HL-60 (cell line): Measurements from ENCODE around the gene SOX5.

Source experiments
- DNase-seq, 2 experiments: peaks; one replicate each; pipeline ENCODE4 v3.0.0-alpha.2; 2010 to 2020; ENCODE audit warnings: low read depth in 1 of 2, low spot score in 1 of 2
- H3K27ac ChIP-seq: fragments of 250-450 bp; sonication (Bioruptor Pico); replicated peaks from 2 replicates; pipeline ENCODE4 v1.5.1; 2020; ENCODE audit warnings: mild to moderate bottlenecking, moderate library complexity
- H3K27me3 ChIP-seq: fragments of 250-450 bp; sonication (Bioruptor Pico); 2 replicates; pipeline ENCODE4 v1.5.1; 2021; ENCODE audit warnings: mild to moderate bottlenecking, moderate library complexity; ENCODE audit not compliant: insufficient read depth, poor library complexity, severe bottlenecking
- H3K4me3 ChIP-seq: replicated peaks from 2 replicates; pipeline ENCODE4 v1.5.1; 2011; ENCODE audit warnings: mild to moderate bottlenecking, control low read depth, low read length; ENCODE audit not compliant: insufficient read depth
- GABPA ChIP-seq: IDR thresholded peaks from 2 replicates; pipeline ENCODE4 v1.6.1; 2012; ENCODE audit warnings: low read depth
- POLR2AphosphoS5 ChIP-seq: IDR thresholded peaks from 2 replicates; pipeline ENCODE4 v1.6.1; 2012; ENCODE audit warnings: low read depth
- SPI1 ChIP-seq: IDR thresholded peaks from 2 replicates; pipeline ENCODE4 v1.6.1; 2012; ENCODE audit warnings: low read depth, mild to moderate bottlenecking, borderline replicate concordance
- TF ChIP-seq, protein P1 (sequence below): IDR thresholded peaks from 2 replicates; pipeline ENCODE4 v1.6.1; 2012; ENCODE audit warnings: low read depth; ENCODE audit not compliant: insufficient replicate concordance
- TF ChIP-seq, protein P2 (sequence below): IDR thresholded peaks from one replicate; pipeline ENCODE4 v1.5.1; 2011; ENCODE audit warnings: low read length, control low read depth, inconsistent platforms; ENCODE audit not compliant: insufficient read depth

Gene SOX5

DNA sequence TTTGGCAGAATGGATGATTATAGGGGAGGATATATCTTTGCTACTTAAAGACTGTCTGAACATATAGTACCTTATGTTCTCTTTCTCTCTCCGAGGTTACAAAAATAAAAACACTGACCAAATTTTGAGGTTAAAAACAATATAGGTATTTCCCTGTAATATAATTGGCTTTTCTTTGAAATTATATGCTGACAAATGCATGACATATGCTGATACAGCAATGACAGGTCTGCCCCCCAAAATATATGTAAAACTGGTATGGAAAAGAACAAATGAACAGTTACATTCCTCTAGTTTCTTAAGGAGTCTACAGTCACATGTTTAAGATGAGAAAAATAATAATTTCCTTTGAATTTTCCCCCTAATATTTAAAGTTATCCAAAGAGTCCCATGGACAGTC is 405.7 kb downstream of the SOX5 start:
- Histone ChIP-seq H3K4me3 (no peak overlapping the region), H3K27me3 (no peaks in the 10 kb centered on the region), H3K27ac (no peak overlapping the region)
- no peak for DNase-seq
- TF ChIP-seq SPI1 = no peak
- TF ChIP-seq, protein P1, sequence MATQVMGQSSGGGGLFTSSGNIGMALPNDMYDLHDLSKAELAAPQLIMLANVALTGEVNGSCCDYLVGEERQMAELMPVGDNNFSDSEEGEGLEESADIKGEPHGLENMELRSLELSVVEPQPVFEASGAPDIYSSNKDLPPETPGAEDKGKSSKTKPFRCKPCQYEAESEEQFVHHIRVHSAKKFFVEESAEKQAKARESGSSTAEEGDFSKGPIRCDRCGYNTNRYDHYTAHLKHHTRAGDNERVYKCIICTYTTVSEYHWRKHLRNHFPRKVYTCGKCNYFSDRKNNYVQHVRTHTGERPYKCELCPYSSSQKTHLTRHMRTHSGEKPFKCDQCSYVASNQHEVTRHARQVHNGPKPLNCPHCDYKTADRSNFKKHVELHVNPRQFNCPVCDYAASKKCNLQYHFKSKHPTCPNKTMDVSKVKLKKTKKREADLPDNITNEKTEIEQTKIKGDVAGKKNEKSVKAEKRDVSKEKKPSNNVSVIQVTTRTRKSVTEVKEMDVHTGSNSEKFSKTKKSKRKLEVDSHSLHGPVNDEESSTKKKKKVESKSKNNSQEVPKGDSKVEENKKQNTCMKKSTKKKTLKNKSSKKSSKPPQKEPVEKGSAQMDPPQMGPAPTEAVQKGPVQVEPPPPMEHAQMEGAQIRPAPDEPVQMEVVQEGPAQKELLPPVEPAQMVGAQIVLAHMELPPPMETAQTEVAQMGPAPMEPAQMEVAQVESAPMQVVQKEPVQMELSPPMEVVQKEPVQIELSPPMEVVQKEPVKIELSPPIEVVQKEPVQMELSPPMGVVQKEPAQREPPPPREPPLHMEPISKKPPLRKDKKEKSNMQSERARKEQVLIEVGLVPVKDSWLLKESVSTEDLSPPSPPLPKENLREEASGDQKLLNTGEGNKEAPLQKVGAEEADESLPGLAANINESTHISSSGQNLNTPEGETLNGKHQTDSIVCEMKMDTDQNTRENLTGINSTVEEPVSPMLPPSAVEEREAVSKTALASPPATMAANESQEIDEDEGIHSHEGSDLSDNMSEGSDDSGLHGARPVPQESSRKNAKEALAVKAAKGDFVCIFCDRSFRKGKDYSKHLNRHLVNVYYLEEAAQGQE = no peak
- no peak for TF ChIP-seq GABPA
- TF ChIP-seq, protein P2, sequence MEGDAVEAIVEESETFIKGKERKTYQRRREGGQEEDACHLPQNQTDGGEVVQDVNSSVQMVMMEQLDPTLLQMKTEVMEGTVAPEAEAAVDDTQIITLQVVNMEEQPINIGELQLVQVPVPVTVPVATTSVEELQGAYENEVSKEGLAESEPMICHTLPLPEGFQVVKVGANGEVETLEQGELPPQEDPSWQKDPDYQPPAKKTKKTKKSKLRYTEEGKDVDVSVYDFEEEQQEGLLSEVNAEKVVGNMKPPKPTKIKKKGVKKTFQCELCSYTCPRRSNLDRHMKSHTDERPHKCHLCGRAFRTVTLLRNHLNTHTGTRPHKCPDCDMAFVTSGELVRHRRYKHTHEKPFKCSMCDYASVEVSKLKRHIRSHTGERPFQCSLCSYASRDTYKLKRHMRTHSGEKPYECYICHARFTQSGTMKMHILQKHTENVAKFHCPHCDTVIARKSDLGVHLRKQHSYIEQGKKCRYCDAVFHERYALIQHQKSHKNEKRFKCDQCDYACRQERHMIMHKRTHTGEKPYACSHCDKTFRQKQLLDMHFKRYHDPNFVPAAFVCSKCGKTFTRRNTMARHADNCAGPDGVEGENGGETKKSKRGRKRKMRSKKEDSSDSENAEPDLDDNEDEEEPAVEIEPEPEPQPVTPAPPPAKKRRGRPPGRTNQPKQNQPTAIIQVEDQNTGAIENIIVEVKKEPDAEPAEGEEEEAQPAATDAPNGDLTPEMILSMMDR = no peak
- no peak for TF ChIP-seq POLR2AphosphoS5

GRCh38 chr12:23542187-23542586 is 407.3 kb downstream of the SOX5 start:
- DNase-seq = no peak
- Histone ChIP-seq H3K27me3 (no peaks in the 10 kb centered on the region), H3K4me3 (no peak overlapping the region), H3K27ac (no peak overlapping the region)
- TF ChIP-seq, protein P2 = no peak
- no peak for TF ChIP-seq SPI1
- TF ChIP-seq, protein P1 = no peak
- no peak for TF ChIP-seq GABPA
- TF ChIP-seq POLR2AphosphoS5 = no peak

DNA sequence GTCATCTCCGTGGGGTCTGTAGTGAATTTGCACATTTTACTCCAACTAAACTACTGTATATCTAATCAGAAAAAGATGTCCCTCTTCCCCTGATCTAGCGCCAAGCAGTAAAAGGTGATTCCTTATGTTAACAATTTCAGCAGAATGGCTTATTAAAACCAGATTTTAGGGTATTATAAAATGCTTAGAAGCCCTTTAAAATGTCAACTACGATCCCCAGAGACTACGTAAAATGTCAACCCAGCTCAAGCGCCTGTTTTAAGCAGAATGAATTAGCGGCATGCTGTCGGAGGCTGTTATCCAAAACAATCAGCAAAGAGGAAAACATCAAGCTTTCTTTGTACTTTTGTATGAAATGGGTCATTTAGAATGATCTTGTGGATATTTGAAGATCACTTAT is 408.9 kb downstream of the SOX5 start:
- DNase-seq = no peak
- TF ChIP-seq SPI1 = no peak
- TF ChIP-seq POLR2AphosphoS5 = no peak
- no peak for TF ChIP-seq GABPA
- Histone ChIP-seq H3K4me3 (no peak overlapping the region), H3K27me3 (no peaks in the 10 kb centered on the region), H3K27ac (no peak overlapping the region)

DNA sequence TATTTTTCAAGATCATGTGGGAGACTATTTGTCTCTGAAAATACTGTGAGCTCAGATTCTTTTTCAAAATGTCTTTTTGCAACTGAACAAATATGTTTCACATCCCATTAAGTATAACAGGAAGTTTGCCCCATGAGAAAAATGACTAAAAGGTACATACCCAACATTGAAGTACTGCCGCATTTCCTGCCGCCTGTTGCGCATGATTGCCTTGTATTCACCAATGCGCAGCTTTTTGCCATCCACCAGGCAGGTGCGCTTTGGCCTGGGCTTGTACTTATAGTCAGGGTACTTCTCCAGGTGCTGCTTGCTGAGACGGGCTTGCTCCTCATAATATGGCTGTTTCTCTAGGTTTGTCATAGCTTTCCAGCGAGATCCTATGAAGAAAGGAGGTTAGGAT is 413.2 kb downstream of the SOX5 start:
- DNase-seq = no peak
- TF ChIP-seq SPI1 (no peak), GABPA (no peak), POLR2AphosphoS5 (no peak)
- TF ChIP-seq, protein P2 = no peak
- TF ChIP-seq, protein P1 = no peak
- H3K27me3 ChIP-seq = no peaks in the 10 kb centered on the region
- H3K4me3 ChIP-seq = no peak overlapping the region
- H3K27ac ChIP-seq = no peak overlapping the region
